ENCODE measurements around the gene FILIP1L.

DNA sequence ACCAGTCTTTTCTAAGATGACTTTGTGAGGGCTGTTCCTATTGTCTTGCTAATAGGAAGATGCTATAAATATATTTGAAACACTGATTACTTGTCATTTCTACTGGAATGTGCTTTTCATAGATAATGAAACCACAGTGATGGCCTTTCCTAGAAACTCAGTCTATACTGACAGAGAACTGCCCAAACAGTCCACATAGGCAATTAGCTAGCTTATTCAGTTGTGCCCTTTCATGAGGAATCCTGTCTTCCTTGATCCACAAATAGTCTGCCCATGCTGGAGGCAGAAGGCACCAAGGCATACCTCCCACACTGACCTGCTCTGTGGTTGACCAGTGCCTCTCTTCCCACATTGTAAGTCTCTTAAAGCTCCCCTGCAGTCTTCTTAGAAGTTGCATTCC is 160.7 kb downstream of the FILIP1L start:
- TF ChIP-seq POLR2AphosphoS5 (IDR thresholded peaks at IDR 0.05) (no peak), POLR2A (IDR thresholded peaks at IDR 0.05) (no peak)

Data from breast epithelium (tissue), 3 donors.